NCI-H146 treated with DMSO at 0.1 percent for 48 hours (cell line): Measurements from ENCODE around the gene MYORG.
"Not testable (repeated sequence)": the region's sequence is repeated elsewhere in the genome, so short reads cannot be mapped to it uniquely, and the experiment has no call there.

Experiments
- DNase-seq: peaks from one replicate; lab custom pipeline; 2025; ENCODE audit not compliant: unreplicated experiment; lab: John Stamatoyannopoulos, UW

MYORG gene

DNA sequence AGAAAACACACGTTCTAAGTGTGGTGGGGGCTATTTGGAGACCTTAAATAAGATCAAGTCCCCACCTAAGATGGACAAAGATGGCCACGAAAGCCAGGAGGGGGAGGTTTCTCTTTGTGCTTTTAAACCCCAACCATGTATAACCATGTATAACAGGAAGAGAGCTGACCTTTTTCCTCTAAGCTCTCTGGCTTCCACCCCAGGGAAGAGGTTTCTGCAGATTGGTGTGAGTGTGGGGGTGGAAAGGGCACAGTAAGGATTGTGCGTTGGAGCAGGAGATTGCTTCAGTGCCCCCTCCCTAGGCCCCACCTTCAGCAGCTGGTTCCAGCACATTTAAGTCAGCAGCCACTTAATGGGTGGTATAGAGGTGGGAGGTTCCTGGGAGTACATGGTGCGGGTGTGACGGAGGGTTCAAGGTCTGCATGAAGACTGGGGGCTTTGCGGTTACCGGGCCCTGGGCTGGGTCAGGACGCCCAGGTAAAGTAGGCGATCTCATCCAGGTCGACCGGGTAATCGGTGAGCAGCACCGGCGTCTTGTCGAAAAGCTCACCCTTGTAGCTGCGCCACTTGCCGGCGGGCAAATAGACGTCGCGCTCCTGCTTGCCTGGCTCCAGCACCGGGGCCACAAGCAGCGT, 6.2 kb downstream of the MYORG start:
- no peak for DNase-seq

DNA sequence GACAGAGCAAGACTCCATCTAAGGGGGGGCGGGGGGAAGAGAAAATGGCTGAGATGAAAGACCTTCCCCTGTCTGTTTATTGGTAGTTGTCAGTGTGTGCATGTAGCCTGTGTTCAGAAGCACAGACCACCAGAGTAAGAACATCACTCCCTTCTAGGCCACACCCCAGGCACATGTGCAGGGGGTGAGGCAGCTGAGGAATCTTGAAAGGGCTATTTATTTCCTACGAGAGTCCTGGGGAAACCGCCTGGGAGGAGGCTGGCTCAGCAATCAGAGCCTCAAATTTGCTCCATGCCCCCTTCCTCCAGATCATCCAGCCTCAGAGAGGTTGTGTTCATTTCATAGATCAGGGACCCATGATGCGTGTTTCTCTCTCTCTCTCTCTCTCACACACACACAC, 7.1 kb downstream of the MYORG start:
- DNase-seq, result no peak

DNA sequence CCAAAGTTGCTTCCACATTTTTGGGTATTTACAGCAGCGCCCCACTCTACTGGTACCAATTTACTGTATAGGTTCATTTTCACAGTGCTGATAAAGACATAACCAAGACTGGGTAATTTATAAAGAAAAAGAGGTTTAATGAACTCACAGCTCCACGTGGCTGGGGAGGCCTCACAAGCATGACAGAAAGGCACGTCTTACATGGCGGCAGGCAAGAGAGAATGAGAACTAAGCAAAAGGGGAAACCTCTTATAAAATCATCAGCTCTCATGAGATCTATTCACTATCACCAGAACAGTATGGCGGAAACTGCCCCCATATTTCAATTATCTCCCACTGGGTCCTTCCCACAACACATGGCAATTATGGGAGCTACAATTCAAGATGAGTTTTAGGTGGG, 7.9 kb downstream of the MYORG start:
- DNase-seq, result not testable (repeated sequence)

DNA sequence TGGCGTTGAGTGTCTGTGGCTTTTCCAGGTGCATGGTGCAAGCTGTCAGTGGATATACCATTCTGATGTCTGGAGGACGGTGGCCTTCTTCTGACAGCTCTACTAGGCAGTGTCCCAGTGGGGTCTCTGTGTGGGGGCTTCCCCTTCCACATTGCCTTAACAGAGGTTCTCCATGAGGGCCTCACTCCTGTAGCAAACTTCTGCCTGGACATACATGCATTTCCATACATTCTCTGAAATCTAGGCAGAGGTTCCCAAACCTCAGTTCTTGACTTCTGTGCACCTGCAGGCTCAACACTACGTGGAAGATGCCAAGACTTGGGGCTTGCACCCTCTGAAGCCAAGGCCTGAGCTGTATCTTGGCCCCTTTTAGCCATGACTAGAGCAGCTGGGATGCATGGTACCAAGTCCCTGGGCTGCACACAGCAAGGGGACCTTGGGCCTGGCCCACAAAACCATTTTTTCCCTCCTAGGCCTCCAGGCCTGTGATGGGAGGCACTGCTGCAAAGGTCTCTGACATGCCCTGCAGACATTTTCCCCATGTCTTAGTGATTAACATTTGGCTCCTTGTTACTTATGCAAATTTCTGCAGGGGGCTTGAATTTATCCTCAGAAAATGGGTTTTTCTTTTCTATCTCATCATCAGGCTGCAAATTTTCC, 8.8 kb downstream of the MYORG start:
- not testable (repeated sequence) for DNase-seq

DNA sequence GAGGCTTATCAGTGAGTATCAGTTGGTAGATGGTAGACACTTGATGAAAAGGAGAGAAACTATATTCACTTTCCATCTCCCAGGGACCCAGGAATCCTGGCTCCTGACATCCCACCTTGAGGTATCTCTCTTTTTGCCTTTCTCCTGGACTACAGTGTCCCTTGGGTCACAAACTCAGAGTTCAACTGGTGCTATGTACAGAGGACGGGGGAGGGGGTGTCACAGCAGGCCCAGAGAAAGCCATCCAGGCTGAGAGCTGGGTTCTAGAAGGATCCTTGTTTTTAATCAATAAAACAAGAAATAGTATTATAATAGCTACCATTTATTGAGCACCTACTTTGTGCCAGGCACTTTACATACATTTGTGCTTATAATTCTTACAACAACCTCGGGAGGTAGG, 10.3 kb downstream of the MYORG start:
- DNase-seq, result no peak

DNA sequence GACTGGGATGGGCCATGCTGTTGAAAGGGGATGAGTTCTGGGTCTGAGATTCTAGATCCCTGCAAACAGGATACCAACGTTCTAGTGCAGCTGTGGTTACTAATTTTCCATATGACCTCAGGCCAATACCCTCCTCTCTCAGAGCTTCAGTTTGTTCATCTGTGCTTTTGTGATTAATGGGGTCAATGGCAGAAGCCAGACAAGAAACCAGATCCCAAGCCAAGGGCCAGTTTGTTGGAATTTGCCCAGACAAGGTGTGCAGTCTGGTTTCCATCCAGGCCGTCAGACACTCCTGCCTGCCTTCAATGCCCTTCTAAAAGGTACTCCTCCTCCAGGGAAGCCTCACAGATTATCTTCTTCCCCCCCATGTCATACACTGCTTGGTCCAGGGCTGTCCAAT, 11.4 kb downstream of the MYORG start:
- DNase-seq, result no peak

DNA sequence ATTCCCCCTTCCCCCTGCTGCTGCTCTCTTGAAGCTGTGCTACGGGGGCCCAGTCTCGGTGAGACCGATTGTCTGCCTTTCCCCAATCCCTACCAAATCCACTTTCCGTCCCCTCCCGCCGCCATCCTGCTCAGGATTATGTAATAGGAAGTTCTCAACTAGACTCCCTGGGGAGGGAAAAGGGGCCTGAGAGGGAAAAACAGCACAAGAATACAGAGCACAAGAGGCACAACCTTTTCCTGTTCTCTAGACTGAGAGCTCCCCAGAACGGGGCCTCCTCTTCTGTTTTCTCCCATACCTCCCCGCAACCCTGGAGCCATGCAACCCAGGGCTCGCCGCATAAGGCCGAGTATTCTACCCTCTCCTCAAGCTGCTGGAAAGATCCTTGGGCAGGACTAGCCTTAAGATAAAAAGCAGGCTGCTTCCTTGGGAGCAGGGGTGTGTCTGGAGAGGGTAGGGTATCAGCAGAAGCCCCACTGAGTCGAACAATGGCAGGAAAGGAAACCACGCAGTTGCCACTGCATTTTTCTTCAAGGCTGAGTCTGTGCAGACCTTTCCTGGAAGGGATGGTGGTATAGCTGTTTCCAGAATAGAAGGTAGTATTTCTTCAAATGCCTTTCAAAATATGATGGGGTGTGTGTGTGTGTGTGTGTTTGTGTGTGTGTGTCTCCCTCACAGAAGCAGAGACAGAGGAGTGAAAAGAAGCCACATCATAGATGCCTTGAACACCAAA, 12.9 kb downstream of the MYORG start:
- DNase-seq, result no peak

DNA sequence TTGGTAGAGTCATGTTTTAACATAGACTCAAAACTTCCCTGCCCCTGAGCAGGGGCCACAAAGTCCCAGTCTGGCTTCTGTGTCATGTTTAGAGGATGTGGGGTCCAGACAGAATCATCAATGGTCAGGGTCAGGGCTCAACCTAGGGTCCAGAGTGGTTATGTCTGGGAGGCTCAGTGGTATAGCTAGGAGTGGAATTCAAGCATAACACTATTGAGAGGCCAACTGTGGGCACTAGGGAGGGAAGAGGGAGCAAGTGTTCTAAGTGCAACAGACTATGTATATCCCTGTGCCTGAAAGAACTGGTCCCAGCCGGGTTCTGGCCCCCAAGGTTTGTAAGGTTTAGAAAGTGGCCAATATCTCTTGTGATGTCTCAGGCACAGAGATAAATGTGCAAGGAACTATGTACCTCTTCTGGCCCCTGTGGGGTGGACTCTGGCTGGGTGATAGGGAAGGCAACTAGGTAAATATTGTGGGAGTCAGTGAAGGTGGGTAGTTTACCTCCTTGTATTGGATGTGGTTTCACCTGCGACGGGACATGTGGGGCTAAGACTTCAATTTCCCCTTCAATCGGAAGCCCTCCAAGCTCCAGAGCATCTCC, 14.0 kb downstream of the MYORG start:
- no peak for DNase-seq

DNA sequence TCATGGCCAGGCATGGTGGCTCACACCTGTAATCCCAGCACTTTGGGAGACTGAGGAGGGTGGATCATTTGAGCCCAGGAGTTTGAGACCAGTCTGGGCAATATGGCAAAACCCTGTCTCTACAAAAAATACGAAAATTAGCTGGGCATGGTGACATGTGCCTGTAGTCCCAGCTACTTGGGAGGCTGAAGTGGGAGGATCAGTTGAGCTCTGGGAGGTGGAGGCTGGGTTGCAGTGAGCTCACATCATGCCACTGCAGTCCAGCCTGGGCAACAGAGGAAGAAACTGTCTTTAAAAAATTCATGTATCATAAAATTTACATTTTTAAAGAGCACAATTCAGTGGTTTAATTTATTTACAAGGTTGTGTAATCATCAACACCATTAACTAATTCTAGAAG, 23.7 kb downstream of the MYORG start:
- not testable (repeated sequence) for DNase-seq

DNA sequence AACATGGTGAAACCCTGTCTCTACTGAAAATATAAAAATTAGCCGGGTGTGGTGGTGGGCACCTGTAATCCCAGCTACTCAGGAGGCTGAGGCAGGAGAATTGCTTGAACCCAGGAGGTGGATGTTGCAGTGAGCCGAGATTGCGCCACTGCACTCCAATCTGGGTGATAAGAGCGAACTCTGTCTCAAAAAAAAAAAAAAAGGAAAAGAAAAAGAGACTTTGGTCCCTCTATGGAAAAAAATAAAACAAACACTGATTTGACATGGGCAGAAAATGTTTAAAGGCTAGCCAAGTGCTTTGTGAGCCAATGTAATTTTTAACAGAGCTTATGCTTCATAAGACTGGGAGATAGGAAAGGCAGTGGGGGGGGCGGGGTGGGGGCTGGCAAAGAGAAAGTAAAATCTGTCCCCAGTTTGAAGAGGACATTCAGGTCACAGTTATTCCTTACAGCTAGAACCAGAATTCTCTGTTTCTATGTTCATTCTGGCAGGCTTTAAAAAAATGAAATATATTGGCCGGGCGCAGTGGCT, 24.5 kb downstream of the MYORG start:
- DNase-seq, result not testable (repeated sequence)

DNA sequence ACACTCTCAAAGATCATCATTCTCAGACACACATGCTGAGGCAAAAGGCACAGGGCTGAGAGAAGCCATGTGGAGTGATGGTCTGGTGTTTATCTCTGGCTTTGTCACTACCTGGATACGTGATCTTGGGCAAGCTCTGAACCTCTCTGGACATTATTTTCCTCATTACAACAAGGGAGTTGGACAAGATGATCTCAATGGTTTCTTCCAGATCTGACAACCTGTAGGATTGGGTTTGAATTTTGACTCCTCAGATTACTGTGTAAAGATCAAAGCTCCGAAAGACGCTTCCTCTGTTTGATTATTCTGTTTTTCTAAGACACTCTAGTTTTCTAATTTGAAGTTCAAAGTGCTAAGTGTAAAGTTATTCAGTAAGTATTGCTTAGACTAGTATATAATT, 27.4 kb downstream of the MYORG start:
- no peak for DNase-seq

DNA sequence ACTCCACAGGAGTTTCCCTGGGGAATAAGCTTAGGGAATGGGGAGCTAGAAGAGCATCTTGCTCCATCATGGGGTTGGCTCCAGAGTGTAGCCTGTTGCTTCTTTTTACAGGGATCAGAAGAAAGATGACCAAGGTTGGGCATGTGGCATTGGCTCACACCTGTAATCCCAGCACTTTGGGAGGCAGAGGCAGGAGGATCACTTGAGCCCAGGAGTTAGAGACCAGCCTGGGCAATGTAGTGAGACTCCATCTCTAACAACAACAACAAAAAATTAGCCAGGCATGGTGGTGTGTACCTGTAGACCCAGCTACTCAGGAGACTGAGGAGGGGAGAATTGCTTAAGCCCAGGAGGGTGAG, 28.9 kb downstream of the MYORG start:
- DNase-seq, result no peak

DNA sequence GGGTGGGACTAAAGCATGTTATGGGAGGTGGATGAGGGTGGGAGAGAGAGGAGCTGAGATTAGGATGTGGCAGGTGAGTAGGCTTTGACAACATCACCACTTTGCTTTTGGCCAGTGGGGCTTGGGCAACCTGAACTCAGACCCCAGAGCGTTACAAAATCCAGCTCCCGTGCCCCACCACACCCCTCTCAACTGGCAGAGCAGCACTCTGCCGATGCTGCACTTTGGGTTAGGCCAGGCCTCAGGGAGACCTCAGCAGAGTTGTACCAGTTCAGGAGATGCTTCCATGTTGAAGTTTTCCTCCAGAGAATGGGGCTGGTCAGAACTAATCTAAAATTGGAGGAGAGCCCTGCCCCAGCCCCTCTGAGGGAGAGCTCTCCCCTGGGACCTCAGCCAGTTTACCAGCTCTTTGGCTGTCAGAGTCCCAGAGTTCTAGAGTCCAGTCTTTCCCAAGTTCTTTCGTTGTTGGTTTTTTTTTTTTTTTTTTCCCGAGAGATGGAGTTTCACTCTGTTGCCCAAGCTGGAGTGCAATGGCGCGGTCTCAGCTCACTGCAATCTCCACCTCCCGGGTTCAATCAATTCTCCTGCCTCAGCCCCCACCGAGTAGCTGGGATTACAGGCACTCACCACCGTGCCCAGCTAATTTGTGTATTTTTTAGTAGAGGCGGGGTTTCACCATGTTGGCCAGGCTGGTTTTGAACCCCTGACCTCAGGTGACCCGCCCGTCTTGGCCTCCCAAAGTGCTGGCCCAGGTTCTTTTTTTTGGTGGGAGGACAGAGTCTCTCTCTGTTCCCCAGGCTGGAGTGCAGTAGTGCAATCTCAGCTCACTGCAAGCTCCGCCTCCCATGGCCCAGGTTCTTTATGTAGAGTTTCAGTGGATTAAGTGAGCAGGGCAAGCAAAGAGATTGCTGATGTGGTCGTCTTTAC, 29.6 kb downstream of the MYORG start:
- no peak for DNase-seq

DNA sequence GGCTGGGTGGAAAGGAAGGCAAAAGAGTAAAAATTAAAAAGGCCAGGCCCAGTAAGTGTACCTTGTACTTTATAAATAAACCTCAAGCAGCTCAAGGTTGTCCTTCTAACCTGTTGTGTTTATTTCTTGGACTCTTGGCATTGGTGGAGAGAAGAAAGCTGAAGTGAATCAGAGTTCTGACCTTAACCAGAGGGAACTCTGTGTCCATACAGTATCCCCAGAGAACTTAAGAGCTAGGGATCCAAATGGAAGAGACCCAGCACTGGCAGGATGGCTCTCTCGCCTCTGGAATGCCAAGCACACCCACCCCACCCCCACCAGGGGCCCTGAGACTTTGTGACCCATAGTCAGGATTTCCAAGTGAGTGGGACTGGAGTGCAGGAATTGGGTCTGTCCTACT, 33.1 kb downstream of the MYORG start:
- no peak for DNase-seq

DNA sequence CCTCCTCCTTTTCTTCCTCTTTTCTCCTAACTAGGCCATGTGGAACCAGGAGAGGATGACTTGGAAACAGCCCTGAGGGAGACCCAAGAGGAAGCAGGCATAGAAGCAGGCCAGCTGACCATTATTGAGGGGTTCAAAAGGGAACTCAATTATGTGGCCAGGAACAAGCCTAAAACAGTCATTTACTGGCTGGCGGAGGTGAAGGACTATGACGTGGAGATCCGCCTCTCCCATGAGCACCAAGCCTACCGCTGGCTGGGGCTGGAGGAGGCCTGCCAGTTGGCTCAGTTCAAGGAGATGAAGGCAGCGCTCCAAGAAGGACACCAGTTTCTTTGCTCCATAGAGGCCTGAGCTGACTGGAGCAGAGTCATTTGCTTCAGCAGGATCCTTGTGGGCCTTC, 33.6 kb downstream of the MYORG start:
- DNase-seq, result no peak

DNA sequence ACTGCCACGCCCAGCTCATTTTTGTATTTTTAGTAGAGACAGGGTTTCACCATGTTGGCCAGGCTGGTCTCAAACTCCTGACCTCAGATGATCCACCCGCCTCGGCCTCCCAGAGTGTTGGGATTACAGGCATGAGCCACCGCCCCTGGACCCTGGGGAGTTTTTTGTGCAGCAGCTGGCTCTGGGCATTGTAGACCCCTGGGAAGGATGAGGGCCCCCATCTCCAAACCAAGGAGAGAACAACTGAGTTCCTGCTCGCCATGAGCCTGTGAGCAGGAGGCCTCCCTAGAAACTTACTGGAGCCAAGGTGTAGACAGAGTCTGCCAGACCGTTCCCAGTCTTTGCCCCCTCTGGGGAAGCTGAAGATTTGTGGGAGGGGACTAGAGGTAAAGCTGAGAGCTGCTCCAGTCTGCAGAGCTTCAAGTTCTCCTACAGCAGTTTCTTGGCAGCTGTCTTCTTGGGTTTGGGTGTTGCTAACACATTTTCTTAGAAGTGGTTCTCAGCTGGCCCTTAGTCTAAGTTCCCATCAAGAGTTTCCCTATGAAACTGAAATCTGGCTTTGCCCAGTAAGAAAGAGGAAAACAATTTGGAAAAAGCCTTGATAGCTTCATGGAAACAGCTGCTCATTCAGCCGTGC, 34.9 kb downstream of the MYORG start:
- DNase-seq, result no peak

DNA sequence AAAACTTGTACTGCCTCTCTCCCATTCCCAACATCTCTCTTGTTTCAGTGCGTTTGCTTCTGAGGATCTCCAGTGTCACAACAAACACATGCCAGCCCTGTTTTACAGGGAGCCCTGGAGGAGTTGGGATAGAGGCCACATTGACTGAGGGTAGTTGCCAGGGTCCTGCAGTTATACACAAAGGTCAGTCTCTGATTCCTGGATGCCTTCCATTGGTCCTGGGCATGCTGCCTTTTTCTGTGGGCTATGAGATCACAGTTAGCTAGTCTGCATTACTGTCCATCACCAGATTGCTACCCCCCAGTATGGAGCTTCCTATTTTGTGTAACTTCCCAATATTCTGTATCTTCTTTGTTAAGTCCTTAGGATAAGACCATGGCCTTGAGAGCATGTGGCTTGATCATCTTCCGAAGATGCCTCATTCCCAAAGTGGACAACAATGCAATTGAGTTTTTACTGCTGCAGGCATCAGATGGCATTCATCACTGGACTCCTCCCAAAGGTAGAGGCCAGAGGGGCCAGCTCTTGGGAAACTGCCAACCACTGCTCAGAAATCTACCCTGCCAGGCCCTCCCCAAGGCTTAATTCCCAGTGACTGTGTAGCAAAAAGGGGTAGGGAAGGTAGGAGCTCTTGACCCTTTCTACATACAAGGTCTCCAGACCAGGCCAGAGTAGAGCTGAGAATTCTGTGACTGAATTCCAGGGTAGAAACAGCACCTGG, 37.9 kb downstream of the MYORG start:
- no peak for DNase-seq

DNA sequence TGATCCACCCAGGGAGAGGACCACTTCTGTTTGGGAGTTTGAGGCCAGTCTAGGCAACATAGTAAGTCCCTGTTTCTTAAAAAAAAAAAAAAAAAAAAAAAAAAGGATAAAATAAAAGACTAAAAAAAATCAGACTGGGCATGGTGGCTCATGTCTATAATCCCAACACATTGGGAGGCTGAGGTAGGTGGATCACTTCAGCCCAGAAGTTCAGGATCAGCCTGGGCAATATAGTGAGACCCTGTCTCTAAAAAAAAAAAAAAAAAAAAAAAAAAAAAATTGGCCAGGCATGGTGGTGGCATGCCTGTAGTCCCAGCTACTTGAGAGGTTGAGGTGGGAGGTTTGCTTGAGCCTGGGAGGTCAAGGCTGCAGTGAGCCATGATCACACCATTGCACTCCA, 38.6 kb downstream of the MYORG start:
- DNase-seq, result not testable (repeated sequence)

DNA sequence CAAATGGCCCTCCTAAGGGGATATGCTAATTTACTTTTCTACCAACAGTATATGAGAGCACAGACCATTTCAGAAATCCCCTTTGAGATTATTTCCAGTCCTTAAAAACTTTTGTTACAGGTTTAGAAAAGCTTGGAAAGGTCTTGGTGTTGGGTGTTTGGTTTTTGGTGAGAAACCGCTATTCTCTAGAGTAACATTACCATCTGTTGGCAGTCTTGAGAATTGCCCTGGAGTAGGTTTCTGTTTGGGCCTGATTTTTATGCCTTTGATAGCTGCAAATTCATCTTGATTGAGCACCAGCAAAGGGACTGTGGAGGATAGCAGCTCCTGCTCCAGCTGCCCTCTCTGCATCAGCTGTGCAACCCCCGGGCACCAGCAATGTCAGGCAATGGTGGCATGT, 39.3 kb downstream of the MYORG start:
- no peak for DNase-seq

DNA sequence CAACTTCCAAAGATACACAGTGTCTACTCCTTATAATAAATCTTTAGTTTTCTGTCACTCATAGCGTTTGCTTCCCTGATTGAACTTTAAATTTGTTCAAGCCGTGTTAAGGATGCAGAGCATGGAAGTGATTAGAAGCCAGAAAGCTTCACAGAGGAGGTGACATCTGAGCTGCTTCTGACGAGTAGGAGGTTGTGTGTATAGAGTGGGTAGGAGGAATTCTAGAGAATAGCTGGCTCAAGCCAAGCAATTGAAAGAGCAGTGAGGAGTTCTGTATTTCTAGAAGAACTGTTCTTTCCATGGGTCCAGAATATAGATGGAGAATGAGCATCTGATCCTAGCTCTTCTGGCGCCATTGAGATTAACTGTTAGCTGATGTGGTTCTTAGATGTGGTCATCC, 41.3 kb downstream of the MYORG start:
- no peak for DNase-seq
